Muscle of arm (tissue), 12 donors: Measurements from ENCODE around the gene ZNF646. TPM values are rescaled to one million over a fixed set of nuclear protein-coding genes. Genes with fewer than 3 reads are reported as not detected.

Experiments used
- DNase-seq: peaks from one replicate; pipeline ENCODE4 v3.0.0-alpha.2; 2013
- polyA plus RNA-seq, 12 donors: library from polyadenylated mRNA; unstranded; fragments of 120-200 nt; gene quantifications; one replicate each; pipeline ENCODE4 v1.2.1, GENCODE V29; 2013; ENCODE audit not compliant: insufficient read length in 12 of 12

The ZNF646 gene
- polyA plus RNA-seq, 12 donors, result 7.1 to 13.3 (median 9.5) TPM; not detected in 1

DNA sequence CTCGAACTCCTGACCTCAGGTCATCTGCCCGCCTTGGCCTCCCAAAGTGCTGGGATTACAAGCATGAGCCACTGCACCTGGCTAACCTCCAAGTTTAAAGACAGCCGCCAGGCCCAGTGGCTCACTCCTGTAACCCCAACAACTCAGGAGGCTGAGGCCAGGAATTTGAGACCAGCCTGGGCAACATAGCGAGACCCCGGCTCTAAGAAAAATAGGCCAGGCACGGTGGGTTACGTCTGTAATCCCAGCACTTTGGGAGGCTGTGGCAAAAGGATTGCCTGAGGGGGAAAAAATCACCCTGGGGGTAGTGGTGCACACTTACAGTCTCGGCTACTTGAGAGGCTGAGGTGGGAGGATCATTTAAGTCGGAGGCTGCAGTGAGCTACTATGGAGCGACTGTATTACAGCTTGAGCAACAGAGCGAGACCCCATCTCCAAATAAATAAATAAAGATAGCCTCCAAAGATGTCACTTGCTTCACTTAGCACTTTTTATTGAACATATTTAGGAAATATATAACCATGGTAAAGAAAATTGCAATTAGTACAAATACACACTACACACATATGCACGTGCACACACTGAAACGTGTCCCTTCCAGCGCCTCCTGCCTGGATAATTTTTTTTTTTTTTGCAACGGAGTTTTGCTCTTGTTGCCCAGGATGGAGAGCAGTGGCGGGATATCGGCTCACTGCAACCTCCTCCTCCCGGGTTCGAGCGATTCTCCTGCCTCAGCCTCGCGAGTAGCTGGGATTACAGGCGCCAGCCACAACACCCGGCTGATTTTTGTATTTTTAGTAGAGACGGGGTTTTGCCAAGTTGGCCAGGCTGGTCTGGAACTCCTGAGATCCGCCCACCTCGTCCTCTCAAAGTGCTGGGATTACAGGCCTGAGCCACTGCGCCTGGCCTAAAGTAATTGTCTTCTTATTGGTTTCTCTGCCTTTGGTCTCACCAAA is 32.6 kb downstream of the ZNF646 start:
- DNase-seq, result no peak

DNA sequence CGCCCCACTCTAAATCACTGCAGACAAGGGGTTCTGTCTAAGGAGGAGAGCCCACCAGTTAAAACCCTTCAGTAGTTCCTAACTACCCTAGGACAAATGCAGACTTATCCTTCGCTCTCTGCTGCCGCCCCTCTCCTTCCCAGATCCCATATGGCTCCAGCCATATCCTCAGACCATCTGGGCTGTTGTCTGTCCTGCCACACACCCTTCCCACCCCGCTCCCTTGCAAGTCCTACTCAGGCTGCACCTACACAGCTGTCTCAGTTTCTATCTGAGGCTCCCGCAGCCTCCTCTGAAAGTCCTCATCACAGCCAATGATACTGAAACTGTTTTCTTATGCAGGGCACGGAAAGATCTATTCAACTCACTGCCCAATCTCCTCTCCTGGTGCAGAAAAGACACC is 33.2 kb downstream of the ZNF646 start:
- DNase-seq, result no peak

DNA sequence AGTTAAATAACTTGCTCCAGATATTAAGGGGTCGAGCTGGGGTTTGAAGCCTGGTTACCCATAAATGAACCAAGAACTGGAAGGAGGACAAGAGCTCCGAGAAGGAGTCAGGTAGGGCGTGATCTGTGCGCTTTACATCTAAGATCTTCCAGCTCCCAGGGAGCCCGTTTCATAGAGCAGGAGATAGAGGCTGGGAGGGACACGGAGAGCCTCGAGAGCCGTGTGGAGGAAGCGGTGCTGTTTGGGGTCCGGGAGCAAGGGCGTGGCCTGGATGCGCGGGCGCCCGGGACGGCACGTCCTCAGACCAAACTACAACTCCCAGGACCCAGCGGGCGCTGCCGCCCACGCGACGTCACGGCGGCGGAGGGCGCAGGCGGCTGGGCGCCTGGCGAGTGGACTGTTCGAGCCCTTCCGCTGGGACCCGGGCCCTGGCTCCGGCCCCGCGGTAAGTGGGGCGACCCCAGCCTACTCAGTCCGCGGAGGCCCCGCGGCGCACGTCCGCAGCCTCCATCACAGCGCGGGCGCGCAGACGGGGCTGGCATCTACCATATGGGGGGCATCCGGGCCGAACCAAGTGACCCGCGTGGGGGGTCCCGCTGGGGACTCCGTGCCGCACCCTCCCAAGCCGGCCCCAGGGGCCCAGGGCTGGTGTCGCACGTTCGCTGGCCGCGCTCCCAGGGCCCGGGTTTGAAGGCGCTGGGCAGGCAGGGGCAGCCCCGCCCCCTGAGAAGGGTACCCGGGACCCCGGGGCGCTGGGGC is 34.0 kb downstream of the ZNF646 start, which contains the start of gene BCKDK:
BCKDK (plus strand) TSS at position 352 of the 759 bp plus-strand sequence. CDS start 838 bp downstream, outside the sequence.
- peak; percentile 74 for DNase-seq

DNA sequence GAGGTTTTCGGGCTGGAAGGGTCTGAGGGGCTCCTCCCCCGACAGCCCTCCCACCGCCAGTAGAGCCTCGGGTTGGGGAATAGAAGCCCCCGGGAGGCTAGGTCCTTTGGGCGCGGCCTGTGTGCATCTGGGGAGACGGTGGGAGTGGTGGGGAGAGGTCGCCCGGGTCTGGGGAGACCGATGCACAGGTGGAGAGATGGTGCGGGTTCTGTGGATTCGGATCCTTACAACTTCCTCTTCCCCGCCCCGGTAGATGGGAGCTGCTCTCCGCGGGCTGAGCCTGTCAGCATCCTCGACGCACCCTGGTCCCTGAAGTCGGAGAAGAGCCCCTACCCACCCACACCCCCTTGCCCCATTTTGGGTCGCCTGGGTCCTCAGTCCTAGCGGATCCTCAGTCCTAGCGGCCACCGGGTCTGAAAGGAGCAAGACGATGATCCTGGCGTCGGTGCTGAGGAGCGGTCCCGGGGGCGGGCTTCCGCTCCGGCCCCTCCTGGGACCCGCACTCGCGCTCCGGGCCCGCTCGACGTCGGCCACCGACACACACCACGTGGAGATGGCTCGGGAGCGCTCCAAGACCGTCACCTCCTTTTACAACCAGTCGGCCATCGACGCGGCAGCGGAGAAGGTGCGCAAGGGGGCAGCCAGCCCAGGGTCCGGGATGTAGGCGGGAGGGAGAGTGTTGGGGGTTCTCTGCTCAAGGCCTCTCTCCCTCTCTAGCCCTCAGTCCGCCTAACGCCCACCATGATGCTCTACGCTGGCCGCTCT is 34.8 kb downstream of the ZNF646 start:
- no peak for DNase-seq

DNA sequence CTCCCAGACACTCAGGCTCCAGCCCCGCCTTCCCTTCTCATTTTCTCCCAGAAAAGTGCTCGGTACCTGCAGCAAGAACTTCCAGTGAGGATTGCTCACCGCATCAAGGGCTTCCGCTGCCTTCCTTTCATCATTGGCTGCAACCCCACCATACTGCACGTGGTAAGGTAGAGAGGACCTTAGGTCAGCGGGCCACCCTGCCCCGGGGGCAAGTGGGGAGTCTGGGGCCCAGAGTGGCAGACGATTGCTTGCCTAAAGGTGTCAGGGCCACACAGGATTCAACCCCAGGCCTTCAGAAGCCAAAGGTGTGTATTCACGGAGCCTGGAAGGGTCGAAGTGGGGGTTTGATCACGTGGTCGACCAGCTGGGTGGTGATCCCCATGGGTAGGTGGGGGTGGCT is 35.4 kb downstream of the ZNF646 start:
- no peak for DNase-seq

DNA sequence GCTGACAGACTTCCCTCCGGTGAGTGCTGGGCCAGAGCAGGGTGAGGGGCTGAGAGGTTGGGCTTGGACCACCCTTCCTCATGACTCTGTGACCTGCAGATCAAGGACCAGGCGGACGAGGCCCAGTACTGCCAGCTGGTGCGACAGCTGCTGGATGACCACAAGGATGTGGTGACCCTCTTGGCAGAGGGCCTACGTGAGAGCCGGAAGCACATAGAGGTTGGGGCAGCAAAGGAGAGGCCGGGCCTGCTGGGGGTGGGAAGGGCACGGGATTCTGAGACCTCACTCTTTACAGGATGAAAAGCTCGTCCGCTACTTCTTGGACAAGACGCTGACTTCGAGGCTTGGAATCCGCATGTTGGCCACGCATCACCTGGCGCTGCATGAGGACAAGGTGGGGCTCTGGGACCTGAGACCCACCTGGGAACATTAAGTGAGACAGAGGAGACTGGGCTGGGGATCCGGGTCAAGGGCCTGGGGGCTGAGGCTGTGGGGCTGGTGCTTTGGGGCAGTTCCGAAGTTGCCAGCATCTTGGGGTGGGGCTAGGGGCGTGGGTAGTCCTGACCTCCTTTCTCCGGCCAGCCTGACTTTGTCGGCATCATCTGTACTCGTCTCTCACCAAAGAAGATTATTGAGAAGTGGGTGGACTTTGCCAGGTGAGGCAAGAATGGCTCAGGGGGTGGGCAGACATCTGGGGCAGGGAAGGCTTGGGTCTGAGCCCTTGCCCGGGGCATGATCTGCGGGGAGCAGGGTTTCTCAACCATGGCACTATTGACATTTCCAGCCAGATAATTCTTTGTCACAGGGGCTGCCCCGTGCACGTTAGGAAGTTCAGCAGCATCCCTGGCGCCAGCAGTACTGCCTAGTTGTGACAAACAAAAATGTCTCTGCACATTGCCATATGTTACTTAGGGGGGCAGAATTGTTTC is 36.1 kb downstream of the ZNF646 start:
- no peak for DNase-seq

DNA sequence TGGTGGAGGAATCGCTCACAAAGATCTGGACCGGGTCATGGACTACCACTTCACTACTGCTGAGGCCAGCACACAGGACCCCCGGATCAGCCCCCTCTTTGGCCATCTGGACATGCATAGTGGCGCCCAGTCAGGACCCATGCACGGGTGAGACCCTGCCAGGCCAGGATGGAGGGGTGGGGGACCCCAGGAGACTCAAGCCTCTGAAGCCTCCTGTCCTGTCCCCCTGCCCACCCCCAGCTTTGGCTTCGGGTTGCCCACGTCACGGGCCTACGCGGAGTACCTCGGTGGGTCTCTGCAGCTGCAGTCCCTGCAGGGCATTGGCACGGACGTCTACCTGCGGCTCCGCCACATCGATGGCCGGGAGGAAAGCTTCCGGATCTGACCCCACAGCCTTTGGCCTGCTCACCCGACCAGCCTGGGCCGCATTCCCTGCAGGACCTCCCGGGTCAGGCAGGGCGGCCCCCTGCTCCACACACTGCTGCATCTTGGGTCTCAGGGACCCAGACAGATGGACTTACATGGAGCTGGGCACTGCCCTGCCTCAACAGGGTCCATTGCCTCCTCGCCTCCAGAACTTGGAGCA is 37.8 kb downstream of the ZNF646 start:
- DNase-seq, result no peak

DNA sequence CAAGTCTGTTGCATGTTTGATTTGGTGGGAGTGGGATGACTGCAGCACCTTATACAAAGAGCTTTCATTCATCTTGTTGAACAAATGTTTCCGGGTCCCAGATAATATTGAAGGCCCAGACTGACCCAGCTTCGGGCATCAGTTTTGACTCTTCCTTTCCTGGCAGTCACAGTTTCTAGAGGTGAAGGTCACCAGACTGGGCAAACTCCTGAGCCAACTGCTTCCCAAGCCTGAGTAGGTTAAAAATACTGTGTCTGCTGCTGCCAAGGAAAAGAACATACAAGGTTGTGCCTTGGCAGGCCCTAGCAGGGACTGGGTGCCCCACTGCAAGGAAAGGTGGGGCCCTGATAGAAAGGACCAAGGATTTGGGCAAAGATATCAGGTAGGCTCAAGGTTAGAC is 38.5 kb downstream of the ZNF646 start:
- DNase-seq, result no peak

DNA sequence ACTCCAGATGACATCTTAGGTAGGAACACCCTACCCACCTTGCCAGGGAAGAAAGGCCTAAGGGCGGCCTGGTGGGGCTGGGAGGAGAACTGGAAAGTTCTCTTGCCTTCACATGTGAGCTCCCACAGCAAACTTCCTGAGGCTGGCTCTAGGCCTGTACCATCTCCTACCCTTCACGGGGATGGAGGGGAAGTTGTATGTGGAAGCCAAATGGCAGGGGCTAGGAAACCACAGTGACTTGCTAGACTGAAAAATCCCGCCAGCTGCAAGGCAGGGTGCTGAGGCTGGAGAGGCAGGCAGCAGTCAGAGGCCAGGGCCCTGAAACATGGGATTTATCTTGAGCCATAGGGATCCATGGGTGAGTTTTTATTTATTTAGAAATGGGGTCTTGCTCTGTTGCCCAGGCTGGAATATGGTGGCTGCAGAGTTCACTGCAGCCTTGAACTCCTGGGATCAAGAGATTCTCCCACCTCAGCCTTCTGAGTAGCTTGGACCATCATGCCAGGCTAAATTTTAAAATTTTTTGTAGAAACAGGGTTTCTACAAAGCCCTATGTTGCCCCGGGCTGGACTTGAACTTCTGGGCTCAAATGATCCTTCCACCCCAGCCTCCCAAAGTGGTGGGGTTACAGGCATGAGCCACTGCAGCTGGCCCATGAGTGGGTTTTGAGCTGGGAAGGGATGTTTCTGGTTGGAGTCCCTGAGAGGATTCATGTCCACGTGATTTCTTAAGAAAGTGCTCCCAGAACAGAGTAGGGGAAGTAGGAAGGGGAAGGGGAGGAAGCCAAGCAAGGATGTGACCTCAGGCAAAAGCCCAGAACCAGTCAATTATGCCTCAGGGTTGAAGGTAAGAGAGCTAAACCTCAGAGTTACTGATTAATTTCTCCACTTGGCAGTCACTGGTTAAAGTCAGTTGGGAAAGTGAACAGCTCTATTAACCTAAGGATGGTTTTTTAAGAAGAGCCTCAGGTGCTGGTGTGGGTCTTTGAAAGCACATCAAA is 39.2 kb downstream of the ZNF646 start:
- no peak for DNase-seq

DNA sequence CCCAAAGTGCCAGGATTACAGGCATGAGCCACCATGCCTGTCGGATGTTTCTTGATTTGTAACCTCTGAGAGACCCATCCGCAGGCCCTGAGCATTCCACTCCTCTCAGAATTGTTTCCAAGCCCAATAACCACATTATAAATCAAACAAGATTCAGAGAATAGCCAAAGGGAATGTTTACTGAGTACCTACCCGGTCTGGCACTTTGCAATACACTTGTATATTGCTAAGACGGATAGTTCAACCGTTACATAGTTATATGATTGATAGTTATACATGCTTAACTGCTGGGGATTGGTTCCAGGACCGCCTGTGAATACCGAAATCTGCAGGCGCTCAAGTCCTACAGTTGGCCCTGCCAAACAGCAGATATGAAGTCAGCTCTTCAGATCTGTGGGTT is 40.2 kb downstream of the ZNF646 start:
- DNase-seq, result no peak

DNA sequence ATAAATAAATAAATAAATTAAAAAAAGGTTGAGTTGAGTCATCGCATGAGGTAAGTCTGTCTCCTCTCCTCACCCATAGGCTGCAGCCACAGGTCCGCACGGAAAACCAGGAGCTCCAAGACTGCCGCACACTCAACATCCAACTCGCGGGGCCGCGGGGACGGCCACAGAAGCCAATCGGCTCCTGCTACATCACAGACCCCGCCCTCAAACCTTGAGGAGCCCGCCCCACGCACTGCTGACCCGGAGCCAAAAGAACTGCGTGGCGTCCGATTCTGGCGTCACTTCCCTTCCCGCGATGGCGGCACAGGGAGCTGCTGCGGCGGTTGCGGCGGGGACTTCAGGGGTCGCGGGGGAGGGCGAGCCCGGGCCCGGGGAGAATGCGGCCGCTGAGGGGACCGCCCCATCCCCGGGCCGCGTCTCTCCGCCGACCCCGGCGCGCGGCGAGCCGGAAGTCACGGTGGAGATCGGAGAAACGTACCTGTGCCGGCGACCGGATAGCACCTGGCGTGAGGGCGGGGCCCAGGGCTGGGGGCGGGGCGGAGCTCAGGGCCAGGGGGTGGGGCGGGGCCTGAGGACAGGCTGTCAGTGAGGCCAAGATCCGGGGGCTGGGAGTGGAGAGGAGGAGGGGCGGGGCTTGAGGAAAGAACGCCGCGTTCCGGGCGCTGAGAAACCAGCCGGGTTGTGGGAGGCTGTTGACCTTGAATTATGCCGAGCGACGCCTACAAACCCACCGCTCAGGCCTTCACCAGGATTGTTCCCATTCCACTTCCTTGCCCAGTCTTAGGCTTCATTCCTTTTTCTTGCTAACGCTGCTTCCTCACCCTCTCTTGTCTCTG is 43.4 kb downstream of the ZNF646 start, which contains the start of gene KAT8:
KAT8 (plus strand) TSS at position 281 of the 839 bp plus-strand sequence; CDS start at position 299, 18 bp downstream.
- DNase-seq, result peak; percentile 99

DNA sequence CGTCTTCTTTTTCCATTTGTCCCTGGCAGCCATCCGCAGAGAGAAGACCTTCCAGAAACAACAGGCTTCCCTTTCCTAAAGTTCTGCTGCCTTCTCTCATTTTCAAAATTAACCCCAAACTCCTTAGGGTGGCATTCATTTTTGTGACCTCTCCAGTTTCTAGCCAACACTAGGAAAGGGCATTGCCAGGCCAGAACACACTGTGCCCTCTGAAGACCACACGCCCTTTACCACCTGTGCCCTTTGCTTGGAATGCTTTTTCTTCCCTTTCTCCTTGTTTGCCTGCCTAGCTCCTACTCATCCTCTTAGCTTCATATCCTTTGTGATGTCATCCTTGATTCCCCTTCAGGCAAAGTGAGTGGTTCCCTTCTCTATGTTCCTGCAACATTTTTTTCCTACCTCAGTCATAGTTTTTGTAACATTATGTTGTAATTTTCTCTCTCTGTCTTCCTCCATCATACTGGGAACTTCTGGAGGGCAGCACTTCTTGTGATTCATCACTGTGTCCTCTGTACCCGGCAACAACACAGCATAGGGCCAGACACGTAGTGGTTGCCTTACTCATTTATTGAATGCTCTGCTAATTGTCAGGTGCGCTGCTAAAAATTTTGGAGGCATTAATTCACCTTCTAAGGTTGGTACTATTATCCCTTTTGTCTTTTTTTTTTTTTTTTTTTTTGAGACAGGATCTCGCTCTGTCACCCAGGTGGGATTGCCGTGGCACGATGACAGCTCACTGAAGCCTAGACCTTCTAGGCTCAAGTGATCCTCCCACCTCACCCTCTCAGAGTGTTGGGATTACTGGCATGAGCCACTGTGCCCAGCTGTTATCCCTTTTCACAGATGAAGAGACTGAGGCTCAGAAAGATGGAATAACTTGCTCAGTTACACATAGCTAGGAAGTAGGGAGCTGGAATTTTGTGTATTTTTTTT is 44.3 kb downstream of the ZNF646 start:
- DNase-seq, result no peak

DNA sequence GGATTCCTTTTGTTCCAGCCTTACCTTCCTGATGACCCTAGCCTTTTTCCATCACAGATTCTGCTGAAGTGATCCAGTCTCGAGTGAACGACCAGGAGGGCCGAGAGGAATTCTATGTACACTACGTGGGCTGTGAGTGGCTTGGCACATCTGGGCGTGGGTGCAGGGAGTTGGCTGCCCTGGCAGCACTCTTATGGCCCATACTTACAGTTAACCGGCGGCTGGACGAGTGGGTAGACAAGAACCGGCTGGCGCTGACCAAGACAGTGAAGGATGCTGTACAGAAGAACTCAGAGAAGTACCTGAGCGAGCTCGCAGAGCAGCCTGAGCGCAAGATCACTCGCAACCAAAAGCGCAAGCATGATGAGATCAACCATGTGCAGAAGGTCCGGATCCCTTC is 45.9 kb downstream of the ZNF646 start:
- DNase-seq, result no peak

DNA sequence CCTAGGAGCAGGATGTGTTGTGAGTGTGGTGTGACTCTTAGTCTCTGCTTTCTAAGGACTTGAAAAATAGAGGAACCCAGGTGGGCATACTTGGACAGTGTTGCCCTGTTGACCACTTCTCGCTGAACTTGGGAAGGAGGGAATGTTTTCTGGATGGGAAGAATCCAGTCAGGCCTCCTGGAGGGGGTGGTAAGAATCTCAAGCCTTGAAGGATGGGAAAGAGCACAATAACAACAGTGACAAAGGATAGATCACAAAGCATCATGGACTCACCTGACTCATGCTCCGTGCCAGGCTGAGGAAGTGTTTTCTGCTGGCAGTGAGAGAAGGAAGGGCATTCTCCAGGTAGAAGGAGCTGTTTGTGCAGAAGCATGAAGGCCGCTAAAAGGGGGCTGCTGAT is 51.6 kb downstream of the ZNF646 start:
- DNase-seq, result no peak

DNA sequence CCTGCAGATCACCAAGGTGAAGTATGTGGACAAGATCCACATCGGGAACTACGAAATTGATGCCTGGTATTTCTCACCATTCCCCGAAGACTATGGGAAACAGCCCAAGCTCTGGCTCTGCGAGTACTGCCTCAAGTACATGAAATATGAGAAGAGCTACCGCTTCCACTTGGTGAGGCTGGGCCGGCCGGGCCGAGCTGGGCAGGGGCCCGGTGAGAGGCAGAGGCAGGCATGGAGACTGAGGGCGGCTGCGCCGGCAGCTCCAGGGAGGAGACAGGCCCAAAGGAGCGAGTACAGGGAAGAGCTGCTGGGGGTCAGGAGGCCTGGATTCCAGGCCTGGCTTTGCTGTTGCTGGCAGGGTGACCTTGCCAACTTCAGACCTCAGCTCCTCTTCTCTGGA is 53.0 kb downstream of the ZNF646 start:
- no peak for DNase-seq

DNA sequence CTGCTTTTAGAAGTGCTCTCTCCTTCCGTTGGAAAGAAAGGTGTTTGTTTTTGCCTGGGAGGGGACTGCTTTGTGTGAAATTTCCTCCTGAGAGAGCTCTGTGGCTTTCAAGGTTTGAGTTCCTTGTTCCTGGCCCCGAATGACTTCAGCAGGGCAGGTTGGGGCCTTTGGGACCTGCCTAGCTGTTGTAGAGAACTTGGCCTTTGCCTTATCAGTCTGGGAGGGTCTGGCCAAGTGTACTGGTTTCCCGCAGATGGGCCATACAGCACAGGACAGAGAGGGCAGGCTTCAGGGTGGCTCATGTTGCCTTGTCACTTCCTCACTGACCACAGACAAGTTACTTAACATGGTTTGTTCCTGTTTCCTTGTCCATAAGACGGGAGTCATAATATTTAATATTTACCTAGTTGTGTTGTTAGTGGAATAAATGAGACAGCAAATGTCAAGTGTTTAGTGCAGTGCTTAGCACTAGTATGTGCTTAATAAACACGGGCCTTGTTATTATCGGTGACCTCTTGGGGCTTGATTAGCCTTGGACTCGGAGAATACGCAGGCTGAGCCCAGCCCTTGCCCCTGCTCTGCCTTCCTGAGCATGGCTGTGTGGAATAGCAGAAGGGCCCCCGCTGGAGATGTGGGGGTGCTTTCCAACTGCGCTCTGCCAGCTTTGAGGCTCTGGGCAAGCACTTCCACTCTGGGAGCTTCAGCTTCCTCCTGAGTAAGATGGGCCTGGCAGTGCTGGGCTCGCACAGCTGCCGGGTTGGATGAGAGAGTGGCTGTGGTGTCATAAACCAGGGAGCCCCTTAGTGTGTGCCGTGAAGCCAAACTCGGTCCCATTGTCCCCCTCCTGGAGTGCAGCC is 54.7 kb downstream of the ZNF646 start:
- no peak for DNase-seq
